ENCODE results near the gene ACRBP.
A peak's percentile ranks its signal among the peaks of the same experiment; 100 is the strongest.
"Not testable (repeated sequence)": the region's sequence is repeated elsewhere in the genome, so short reads cannot be mapped to it uniquely, and the experiment has no call there.

Gene ACRBP

DNA sequence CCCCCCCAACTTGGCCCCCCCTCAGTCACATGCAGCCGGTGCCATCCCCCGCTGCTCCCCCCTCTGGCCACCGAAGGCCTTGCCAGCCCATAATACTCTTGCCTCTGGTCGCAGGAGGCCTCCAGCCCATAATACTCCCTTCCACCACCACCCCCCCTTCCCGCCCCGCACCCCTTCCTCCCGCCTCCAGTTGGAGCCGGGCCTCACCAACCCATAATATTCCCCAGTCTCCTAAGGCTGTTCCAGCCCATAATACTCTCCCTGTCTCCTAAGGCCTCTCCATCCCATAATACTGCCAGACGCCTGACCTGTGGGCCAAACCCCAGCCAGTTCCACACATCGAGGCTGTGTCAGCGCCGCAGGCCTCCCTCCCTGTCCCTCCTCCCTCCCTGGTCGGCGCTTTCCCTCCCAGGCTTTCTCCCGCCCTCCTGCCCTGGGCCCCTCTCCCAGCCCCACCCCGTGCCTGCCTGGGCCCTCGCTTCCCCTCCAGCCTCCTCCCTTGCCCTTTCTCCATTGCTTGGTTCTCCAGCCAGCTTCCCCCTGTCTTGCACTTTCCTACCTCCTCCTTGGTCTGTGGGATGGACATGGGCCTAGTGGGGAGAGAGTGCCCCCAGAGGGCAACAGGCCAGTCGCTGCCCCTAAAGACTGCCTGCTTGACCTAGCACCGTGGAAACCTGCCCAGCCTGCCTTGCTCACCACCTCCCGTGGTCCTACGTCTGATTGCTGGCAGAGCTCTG is 33.3 kb downstream of the ACRBP start:
- no peak for DNase-seq

GRCh38 chr12:6613015-6613775 is 34.0 kb downstream of the ACRBP start:
- DNase-seq, result no peak

DNA sequence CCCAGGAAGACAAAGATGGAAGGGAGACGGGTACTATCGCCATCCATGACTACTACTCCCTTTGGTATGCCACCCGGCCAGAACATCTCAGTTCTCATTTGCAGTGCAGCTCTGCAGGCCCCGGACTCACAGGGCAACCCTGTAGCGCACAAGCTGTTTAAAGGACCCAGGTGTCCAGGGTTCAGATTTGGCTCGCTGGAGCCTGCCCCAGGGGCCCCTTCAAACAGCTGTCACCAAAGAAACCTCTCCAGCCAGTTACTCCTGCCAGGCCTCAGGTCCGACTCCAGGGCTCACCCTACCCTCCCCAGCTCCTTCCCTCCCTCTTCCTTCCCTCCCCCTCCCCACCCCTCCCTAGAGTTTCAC is 34.6 kb downstream of the ACRBP start:
- DNase-seq, result no peak

DNA sequence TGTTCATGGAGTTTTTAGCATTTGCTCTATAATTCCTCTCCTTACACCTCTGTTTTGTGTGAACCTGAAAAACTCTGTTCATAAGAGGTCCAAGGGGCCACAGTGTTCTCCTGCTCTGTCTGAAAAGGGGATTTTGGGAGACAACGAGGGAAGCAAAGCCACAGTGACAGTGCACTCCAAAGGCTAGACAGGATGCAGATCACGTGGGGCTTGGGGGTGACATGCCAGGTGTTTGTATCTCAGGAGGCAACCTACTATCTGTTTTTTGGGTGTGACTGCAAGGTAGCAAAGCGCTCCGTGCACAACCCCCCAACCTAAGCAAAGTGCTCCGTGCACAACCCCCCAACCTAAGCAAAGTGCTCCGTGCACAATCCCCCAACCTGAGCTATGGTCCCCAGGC is 35.0 kb downstream of the ACRBP start:
- no peak for DNase-seq

GRCh38 chr12:6608592-6609281 is 38.5 kb downstream of the ACRBP start:
- DNase-seq, result no peak

DNA sequence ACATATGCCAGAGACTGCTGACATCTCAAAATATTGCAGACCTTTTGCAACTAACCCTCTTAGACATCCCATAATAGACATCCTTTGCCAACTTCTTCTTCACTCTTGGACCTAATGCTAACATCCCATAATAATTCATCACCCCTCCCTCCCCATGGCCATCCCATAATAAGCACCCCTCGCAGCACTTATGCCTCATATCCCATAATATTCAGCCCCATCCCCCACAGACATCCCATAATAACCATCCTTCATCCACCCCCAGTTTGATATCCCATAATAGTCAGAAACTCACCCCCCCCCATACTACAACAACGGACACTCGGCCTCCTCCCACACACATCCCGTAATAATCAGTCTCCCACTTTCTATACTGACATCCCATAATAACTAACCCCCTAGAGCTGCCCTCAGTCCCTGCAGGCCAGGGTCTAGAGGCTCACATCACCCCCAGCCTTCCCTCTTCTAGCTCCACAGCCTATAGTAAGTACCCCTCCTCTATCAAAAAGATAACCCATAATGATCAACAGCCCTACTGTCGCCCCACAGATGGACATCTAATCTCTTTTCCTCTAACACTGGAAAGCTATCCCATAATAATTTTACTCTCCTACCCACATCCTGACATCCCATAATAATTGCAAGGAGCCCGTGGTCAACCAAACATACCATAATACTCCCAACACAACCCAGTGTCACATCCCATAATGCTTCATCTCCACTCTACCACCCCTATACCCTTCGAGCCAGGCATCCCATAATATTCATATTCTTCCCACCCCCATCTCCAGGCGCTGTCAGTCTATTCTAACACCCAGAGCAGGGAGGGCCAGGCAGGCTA is 39.3 kb downstream of the ACRBP start:
- DNase-seq, result peak; percentile 40

DNA sequence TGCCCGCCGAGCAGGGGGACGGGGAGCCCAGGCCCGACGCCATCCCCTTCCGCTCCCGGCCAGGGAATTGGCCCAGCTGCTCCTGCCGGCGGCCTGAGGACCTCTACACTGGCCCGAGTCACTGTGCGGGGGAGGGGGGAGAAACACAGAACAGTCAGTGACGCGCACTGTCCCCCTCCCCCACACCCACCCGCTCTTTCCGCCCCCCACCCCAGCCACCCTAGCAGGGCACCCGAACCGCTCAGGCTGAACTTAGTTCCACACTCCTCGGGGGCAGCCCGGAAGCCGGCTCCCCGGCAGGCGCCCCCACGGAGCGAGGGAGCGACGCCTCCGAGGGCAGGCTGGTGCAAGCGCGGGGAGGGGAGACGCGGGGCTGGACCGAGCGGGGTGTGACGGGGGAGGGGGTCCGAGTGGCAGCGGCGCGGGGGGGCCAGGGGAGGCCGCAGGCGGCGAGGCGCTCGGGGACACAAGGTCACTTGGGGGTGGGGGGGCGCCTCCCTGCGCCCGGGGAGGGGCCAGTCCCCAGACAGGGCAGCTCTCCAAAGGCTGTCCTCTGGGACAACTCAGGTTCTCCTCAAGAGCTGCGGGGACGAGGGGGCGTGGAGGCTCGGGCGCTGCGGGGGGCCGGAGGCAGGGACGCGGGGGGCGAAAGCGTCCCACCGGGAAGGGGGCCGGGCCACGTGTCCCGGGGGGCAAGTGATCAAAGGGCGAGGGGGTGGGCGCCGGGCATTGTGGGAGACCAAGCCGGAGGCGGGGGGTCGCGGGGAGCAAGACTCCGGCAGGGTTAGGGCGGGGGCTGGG is 40.7 kb downstream of the ACRBP start:
- DNase-seq, result peak; percentile 55

DNA sequence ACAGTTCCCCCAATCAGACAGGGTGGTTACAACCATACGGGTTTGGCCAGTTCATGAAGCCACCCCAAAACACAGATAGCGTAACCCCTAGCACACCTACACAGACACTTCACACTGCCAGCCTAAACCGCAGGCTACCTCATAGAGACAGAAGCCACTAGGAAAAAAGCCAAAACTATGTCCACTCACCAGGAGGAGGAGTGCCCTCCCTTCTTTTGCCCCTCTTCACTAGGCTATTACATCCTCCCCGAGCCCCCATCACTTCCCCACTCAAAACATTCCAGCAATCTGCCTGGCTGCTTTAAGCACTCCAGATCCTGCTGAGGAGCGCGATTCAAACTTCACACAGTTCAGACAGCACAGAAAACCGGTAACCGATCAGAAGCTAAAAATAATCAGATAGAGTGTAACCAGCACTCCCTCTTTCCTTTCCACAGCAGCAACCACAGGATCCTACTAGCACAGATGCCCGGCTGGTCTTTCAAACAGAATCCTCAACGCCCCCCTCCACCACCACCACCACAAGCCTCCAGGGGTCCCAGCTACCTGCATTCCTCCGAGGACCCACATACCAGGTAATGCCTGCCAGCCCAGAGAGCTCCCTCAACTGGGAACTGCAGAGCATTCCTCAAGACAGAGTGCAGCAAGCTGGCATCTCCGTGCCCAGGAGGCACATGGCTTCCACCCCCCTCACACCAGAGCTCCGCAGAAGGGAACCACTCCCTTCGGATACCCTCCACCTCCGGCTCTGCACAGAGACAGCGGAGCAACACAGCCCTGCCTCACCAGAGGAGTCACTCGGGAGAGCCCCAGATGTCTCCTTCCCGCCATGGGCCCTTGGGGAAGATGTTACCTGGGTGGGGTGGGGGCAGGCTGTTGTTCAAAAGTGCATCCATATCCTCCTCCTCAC is 41.6 kb downstream of the ACRBP start:
- DNase-seq, result peak; percentile 23

- no peak for DNase-seq
Measured at GRCh38 chr12:6604259-6605029, 42.8 kb downstream of the ACRBP start.

GRCh38 chr12:6603095-6603567 is 44.1 kb downstream of the ACRBP start:
- DNase-seq, result no peak

- no peak for DNase-seq
Measured at GRCh38 chr12:6602526-6602925, 44.7 kb downstream of the ACRBP start.

GRCh38 chr12:6595673-6596072 is 51.6 kb downstream of the ACRBP start:
- not testable (repeated sequence) for DNase-seq

GRCh38 chr12:6592087-6592486 is 55.1 kb downstream of the ACRBP start:
- no peak for DNase-seq
